Stimulated activated CD4-positive, alpha-beta T cell treated with anti-CD3 and anti-CD28 coated beads, Interleukin-1b, Interleukin-23, amount 100 ng/mL, for 24 hours (primary cell): ENCODE data around the gene STKLD1.
"Not testable (repeated sequence)": the region's sequence is repeated elsewhere in the genome, so short reads cannot be mapped to it uniquely, and the experiment has no call there.

Source experiments
- DNase-seq, 4 experiments: peaks; one replicate each; pipeline ENCODE4 v3.0.0-alpha.2; 2020; ENCODE audit warnings: low read depth in 4 of 4, low spot score in 1 of 4

The STKLD1 gene

DNA sequence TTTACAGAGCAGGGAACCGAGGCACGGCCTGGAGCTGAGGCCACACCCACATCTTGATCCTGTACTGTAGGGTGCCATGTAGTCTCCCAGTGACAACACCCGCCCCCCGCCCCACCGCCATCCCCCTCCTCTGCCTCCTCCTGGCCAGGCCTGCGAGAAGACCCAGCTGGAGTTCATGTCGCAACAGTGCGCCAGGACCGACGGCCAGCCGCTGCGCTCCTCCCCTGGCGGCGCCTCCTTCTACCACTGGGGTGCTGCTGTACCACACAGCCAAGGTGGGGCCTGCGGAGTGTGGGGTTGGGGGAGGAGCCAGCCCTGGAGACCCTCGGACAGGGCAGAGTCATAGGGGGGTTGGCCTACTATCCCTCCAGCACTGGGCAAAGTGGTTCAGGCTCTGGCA is 60.5 kb downstream of the STKLD1 start:
- DNase-seq = no peak

DNA sequence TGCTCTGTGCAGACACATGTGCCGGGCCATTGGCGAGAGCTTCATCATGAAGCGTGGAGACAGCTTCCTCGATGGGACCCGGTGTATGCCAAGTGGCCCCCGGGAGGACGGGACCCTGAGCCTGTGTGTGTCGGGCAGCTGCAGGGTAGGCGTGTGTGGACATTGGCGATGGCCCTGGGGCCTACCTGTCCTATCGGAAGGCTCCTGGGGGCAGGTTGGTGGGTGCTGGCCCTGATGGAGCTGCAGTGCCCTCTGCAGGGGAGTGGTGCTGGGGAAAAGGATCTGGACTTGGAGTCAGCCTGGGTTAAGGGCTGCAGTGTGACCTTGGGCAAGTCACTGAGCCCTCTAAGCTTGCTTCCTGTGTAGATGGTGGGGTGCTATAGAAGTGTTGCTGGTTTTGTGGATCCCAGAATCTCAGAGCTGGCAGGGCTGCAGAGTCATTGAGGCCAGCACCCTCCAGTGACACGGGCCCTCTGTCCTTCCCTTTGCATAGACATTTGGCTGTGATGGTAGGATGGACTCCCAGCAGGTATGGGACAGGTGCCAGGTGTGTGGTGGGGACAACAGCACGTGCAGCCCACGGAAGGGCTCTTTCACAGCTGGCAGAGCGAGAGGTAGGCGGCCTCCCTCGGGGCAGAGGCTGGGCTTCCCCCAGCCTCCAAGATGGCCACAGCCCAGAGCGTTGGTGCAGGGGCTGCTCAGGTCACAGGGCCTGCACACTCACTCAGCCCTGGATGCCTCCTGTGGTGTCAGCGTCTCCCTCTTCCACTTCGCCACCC is 61.8 kb downstream of the STKLD1 start:
- no peak for DNase-seq

DNA sequence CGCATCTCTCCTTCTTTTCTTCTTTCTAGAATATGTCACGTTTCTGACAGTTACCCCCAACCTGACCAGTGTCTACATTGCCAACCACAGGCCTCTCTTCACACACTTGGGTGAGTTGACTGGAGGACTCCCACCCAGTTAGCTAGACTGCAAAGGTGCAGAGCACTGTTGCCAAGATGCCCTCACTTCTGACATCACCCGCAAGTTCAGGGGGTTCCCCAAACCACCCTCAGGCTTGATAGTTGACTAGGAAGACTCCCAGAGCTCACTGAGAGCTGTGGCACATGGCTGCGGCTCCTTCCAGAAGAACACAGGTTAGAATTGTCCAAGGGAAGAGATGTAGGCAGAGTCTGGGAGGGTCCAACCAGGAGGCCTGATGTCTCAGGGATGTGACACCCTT is 63.2 kb downstream of the STKLD1 start:
- DNase-seq = no peak

DNA sequence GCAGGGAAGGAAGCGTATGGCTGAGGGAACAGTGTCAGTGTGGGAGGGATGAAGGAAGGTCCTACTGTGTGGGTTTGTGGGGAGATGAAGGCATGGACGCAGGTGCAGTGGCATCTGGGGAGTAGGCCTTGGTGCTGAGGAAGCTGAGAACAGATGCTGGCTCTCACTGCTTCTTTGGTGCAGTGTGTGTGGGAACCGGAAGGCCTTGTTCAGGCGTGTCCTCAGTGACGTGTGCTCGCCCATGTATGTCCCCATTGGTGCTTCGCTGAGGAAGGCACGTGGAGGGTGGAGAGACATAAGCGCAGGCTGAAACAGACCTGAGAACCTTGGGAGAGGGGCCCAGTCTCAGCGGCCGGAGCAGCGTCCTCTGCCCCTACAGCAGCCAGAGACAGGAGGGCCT is 64.7 kb downstream of the STKLD1 start:
- DNase-seq = no peak

DNA sequence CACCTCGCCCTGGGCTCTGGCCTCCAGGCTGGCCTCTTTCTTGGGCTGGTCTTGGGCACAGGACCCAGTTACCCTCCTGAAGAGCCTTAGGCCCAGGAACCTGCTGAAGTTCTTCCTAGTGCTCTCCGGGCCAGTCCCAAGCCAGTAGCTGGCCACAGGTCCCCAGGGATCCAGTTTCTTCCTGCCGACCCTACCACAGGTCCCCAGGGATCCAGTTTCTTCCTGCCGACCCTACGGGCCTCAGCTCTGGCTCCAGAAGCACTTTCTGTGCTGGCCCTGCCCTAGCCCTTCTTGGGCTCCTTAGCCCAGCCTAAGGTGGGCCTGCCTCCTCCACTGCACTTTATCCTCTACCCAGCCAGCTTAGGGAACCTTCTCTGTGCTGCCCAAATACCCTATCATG is 65.4 kb downstream of the STKLD1 start:
- DNase-seq = no peak

DNA sequence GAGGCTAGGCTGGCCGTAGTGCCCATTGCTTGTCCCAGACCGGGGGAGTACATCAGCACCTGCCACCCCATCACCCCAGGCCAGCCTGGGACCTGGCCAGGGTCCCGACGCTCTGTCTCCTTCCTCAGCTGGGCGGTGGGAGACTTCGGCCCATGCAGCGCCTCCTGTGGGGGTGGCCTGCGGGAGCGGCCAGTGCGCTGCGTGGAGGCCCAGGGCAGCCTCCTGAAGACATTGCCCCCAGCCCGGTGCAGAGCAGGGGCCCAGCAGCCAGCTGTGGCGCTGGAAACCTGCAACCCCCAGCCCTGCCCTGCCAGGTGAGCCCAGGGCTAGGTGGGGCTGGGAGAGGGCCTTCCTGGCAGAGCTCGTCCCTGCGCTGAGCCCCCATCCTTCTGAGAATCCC is 67.1 kb downstream of the STKLD1 start:
- DNase-seq = no peak

DNA sequence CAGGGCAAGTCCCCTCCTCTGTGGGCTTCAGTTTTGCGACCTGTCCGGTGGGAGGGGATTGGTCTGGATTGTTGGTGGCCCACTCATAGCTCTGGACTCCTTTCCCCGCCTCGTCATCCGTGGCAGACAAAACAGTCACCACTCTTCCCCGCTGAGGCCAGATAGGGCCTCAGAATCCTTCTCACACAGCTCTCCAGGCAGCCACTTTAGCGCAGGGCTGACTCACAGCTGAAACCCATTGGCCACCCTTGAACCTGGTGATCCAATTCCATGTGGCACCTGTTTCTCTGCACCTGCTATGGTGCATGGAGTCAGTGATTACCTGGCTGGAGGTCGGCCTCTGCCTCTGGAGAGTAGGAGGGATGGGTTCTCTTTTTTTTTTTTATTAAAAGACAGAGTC is 67.8 kb downstream of the STKLD1 start:
- no peak for DNase-seq

DNA sequence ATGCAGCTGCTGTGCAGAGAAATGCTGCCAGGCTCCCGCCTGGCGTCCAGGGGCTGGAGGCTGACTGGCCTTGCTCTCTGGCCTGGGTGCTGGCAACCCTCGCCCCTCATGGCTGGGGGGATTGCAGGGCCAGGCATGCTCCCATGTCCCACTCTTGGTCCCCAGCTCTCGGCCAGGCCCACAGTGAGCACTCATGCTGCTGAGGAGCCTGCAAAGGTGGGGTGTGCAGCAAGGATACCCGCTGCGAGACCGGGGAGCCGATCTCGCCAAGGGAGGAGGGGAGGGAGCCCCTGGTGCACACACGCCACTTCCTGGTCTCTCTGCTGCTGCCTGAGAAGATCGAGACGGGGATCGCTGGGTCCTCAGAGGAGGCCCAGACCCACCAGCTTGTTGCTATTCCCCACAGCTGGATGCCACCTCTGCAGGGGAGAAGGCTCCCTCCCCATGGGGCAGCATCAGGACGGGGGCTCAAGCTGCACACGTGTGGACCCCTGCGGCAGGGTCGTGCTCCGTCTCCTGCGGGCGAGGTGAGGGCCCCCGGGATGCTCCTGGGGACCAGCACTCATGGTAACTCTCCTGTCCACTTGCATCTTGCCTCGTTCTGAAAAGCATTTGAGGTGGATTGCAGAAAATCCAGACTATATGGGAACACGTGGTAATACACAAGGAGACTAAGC is 69.3 kb downstream of the STKLD1 start:
- no peak for DNase-seq

DNA sequence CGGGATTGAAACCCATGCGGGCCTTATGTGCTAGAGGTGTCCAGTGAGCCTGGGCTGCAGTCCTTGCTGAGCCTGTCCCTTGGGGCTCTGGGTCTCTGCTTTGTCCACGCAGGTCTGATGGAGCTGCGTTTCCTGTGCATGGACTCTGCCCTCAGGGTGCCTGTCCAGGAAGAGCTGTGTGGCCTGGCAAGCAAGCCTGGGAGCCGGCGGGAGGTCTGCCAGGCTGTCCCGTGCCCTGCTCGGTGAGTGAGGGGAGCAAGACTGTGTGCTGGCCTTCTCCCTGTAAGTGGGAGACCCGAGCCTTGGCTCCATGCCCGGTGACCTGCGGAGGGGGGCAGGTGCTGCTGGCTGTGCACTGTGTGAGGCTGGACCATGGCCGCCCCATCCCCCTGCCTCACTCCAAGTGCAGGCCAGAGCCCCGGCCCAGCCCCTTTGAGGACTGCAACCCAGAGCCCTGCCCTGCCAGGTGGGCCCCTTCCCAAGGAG is 72.4 kb downstream of the STKLD1 start:
- DNase-seq = no peak

DNA sequence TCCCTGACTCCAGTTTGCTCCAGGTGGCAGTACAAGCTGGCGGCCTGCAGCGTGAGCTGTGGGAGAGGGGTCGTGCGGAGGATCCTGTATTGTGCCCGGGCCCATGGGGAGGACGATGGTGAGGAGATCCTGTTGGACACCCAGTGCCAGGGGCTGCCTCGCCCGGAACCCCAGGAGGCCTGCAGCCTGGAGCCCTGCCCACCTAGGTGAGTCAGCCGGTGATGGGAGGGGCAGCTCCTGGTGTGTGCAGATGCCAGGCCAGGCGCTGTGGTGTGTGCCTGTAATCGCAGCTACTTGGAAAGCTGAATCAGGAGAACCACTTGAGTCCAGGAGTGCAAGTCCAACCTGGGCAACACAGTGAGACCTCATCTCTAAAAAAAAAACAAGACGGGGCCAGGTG is 73.6 kb downstream of the STKLD1 start:
- DNase-seq = no peak

DNA sequence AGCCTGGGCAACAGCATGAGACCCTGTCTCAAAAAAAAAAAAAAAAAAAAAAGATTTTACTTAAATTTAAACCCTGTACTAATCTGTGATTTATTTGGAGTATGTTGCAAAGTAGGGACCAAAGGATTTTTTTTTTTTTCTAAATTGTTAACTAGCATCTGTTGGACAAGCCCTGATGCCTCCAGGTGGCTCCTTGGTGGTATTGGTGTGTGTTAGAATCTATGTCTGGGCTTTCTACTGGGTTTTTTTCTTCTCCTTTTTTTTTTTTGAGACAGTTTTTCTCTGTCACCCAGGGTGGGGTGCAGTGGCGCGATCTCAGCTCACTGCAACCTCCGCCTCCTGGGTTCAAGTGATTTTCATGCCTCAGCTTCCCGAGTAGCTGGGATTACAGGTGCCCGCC is 75.7 kb downstream of the STKLD1 start:
- not testable (repeated sequence) for DNase-seq

DNA sequence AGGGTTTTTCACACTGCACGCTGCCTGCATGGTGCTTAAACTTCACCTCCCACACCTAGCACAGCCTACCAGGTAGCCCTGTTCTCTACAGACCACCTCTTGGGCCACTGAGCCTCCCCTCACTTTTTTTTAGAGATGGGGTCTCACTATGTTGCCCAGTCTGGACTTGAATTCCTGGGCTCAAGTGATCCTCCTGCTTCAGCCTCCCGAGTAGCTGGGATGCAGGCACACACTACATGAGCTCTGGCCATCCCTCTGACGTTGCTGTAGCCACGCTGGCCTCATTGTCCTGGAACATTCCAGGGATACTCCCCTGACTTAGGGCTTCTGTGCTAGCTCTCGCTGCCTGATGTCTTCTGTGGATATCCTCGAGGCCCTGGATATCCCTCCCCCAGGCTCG is 76.4 kb downstream of the STKLD1 start:
- DNase-seq = no peak

DNA sequence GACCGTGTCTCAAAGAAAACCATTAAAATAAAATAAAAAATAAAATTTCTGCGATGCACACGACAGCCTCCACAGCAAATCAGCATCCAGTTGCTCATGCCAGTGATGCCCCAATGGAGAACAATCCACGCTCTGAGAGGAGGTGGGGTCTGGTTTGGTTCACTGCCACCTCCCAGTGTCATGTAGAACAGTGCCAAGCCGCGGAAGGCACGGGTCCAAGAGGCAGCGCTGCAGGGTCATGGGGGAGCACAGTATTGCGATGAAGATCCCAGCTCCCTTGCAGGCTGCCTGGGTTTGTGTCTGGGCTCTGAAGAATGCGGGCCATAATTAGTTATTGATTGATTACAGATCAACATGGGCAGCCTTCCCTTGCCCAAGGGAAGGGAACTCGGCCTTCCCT is 77.5 kb downstream of the STKLD1 start:
- no peak for DNase-seq

DNA sequence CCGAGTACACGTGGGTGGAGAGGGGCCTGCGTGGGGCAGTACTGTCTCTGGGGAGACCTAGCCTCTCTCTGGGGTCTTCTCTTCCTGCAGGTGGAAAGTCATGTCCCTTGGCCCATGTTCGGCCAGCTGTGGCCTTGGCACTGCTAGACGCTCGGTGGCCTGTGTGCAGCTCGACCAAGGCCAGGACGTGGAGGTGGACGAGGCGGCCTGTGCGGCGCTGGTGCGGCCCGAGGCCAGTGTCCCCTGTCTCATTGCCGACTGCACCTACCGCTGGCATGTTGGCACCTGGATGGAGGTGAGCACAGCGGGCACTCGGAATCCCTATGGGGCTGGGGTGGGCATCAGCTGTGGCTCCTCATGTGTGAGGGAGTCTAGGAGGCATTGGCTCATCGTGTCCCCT is 78.2 kb downstream of the STKLD1 start:
- DNase-seq = no peak

DNA sequence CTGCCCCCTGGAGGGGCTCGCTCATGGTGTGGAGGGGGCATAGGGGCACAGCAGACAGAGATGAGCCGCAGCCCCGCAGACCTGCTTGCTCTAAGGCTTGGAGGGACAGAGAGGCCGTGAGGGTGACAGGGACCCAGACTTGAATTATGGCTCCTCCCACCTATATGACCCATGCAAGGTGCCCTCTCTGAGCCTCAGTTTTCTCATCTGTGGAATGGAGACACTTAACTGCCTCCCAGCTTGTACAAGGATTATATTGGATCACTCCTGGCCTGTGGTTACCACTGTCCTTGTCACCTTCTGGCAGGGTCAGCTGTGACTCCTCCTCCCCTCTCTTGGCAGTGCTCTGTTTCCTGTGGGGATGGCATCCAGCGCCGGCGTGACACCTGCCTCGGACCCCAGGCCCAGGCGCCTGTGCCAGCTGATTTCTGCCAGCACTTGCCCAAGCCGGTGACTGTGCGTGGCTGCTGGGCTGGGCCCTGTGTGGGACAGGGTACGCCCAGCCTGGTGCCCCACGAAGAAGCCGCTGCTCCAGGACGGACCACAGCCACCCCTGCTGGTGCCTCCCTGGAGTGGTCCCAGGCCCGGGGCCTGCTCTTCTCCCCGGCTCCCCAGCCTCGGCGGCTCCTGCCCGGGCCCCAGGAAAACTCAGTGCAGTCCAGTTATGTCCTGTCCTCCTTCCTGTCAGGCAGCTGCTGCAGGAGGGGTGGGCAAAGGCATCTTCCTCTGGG is 78.9 kb downstream of the STKLD1 start:
- no peak for DNase-seq
